RWPE1 (cell line): ENCODE results near the gene ACTR5.

Experiments used
- CTCF ChIA-PET: fragments of 350-600 bp; sonication (Branson Sonifier 250); formaldehyde crosslinking; extraction: SDS; loops from one replicate; lab custom pipeline; 2021; lab: Yijun Ruan, JAX
- POLR2A ChIA-PET: fragments of 400-600 bp; formaldehyde crosslinking; extraction: SDS; loops from one replicate; lab custom pipeline; 2020; ENCODE audit warnings: antibody characterized with exemption; ENCODE audit not compliant: low non-redundant PET; lab: Yijun Ruan, JAX
- DNase-seq: peaks from one replicate; pipeline ENCODE4 v3.0.0; 2012; ENCODE audit warnings: low spot score
- H3K27ac ChIP-seq: fragments of 450-650 bp; 2 replicates; pipeline ENCODE4 v1.5.1; 2017
- TF ChIP-seq, protein P1 (sequence below): fragments of 450-650 bp; conservative IDR thresholded peaks from 2 replicates; pipeline ENCODE4 v1.5.1; 2017; ENCODE audit warnings: low read depth, mild to moderate bottlenecking

Gene ACTR5

DNA sequence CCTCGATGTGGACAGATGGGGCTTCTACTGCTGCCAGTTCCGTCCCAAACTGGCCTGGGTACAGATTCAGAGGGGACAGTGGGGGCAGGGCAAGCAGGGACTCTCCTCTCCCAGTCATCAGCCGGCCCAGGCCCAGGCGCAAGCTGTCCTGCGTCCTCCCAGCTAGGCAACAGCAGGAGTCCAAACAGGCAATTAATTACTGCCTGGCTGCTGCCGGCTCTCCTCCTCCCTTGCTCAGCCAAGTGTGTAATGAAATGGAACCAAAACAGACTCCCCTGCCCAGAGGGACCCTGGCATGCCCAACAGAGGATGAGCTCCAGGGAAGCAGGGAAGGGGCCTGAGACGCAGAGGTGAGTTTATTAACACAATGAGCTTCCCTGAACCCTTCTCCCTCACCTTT, 41.8 kb upstream of the ACTR5 start:
- CTCF ChIA-PET, result no interaction called here
- no peak for DNase-seq
- POLR2A ChIA-PET, result no interaction called here
- TF ChIP-seq, protein P1, sequence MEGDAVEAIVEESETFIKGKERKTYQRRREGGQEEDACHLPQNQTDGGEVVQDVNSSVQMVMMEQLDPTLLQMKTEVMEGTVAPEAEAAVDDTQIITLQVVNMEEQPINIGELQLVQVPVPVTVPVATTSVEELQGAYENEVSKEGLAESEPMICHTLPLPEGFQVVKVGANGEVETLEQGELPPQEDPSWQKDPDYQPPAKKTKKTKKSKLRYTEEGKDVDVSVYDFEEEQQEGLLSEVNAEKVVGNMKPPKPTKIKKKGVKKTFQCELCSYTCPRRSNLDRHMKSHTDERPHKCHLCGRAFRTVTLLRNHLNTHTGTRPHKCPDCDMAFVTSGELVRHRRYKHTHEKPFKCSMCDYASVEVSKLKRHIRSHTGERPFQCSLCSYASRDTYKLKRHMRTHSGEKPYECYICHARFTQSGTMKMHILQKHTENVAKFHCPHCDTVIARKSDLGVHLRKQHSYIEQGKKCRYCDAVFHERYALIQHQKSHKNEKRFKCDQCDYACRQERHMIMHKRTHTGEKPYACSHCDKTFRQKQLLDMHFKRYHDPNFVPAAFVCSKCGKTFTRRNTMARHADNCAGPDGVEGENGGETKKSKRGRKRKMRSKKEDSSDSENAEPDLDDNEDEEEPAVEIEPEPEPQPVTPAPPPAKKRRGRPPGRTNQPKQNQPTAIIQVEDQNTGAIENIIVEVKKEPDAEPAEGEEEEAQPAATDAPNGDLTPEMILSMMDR, result no peak
- no peak overlapping the region for H3K27ac ChIP-seq

DNA sequence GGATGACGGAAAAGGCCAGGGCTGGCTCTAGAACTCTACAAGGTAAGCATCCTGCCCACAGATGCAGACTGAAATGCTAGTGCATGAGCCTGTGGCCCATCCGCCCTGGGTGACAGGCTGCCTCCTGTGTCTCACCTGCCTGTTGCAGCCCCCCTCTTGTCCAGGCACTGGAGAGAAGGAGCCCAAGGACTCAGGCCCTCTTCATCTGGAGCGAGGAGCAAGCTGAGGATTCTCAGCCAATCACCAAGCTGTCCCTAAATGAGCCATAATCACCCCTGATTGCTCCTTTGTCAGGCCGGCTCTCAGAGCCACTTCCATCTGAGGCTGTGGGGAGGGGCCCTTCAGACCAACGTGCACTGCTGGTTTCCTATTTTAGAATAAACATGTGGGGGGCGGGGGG, 34.0 kb upstream of the ACTR5 start:
- ChIA-PET CTCF (interaction anchor here (1.3 kb wide), 1 partner anchor 17 kb away, joined by 8 read pairs; no protein-coding TSS in a partner anchor), POLR2A (no interaction called here)
- H3K27ac ChIP-seq, result no peak overlapping the region
- TF ChIP-seq, protein P1, result no peak
- DNase-seq, result no peak

DNA sequence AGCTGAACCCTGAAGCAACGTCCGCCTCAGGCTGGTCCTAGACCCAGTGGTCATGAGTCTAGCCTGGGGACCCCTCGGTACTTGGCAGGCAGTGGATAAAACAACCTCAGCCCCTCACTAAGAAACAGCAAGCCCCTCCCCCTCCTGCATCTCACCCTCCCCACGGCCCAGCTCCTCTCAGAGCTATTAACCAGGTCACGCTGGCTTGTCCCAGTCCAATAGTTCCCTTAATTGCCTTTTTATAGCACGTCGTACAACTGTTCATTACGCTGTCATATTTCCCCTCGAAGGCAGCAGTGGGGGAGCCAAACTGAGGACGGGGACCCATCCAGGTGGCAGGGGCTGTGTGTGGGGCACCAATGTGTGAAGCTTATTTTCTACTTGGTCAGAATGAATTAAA, 32.6 kb upstream of the ACTR5 start:
- no peak for DNase-seq
- TF ChIP-seq, protein P1, result no peak
- CTCF ChIA-PET, result interaction anchor here (0.6 to 3.2 kb wide), 6 partner anchors 9 to 677 kb away, joined by 3 to 19 read pairs (median 4); partner anchors contain the start of gene SLC32A1
- no peak overlapping the region for H3K27ac ChIP-seq
- POLR2A ChIA-PET, result no interaction called here

DNA sequence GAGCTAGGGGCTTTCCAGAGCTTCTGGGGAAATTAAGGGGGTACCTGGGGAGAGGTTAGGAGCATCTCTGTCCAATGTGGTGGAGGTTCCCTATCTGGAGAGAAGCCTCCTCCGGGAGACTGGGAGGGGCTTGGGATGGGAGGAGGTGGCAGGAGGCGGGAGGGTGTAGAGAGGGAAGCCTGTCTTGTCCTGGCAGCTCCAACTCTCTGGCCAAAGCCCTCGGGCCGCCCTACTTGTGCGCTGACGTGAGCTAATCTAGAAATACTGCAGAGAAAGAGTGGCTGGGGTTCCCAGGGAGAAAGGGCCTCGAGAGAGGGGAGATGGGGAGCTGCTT, 25.6 kb upstream of the ACTR5 start:
- TF ChIP-seq, protein P1, result no peak
- DNase-seq, result no peak
- CTCF ChIA-PET, result interaction anchor here (0.6 to 2.0 kb wide), 5 partner anchors 8 to 67 kb away, joined by 3 to 6 read pairs (median 3); no protein-coding TSS in a partner anchor
- POLR2A ChIA-PET, result no interaction called here
- H3K27ac ChIP-seq, result no peak overlapping the region

DNA sequence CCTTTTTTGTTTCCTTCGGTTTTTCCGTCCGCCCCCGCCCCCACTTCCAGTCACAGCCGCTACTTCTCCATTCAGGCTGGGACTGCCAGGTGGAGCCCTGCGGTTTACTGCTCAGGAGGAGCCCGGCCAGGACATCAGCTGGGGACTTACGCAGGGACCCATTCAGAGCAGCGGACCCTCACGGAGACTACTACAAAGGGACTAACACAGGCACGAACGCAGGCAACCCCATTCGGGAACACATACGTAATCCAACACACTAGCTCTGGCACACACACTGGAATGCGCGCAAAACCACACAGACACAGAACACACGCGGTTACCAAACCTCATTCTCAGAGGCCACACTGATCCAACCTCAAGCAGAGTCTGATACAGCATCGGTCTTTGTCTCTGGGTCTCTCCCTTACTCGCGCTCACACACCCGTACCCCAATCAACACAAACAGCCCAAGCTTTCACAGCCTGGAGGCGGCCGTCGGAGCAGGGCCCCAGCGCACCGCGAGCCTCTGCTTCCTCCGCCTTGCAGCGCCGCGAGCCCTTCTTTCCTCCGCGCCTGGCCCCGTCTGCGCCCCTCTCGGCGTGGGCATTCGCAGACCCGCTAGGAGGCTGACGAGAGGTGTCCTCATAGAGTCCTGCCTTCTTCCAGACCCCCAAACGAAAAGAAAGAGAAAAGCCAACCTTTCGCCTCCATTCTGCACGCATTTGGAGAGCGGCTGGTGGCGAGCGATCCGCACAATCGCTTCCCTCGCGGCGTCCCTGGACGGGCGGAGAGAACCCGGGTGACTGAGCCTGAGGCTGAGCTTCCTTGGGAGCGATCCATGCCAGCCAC, 25.0 kb upstream of the ACTR5 start:
- H3K27ac ChIP-seq, result no peak overlapping the region
- POLR2A ChIA-PET, result no interaction called here
- TF ChIP-seq, protein P1, result no peak
- no peak for DNase-seq
- CTCF ChIA-PET, result interaction anchor here (0.6 to 2.0 kb wide), 7 partner anchors 7 to 313 kb away, joined by 3 to 7 read pairs (median 4); no protein-coding TSS in a partner anchor

DNA sequence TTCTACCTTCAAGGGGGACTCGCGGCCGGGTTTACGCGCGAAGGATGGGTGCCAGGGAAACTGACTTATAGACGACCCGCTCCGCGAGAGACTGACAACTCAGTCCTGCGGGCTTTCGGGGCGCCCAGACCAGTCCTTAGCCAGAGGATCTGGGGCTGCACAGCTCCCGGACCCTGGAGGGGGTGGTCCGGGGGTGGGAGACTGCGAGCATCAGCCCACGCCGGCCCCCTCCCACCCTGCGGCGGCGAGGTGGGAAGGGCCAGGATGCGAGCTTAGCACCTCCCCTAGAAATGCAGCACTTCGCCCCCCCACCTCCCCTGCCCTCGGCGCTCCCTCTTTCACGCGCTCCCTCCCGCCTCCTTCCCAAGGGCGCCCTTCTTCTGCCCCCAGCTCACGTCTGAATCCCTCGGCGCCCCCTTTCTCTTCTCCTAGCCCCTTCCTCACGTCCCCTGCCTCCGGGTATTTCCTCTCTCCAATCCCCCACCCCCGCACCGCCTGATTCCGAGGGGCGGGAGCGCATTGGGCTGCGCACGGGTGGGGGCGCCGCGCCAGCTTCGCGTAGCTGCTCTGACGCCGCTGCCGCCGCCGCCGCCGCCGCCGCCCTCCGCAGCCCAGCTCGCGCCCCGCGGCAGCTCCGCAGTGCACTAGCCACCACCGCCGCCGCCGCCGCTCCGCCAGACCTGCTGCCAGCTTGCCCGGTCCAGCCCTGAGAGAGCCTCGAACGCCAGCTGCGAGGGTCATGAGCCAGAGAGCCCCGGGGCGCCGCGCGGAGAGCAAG, 24.2 kb upstream of the ACTR5 start, which contains the start of gene SLC32A1:
Gene SLC32A1 (plus strand): TSS at position 639 of the 778 bp plus-strand sequence. CDS start 239 bp downstream, outside the sequence.
- TF ChIP-seq, protein P1, result no peak
- no peak within 1 kb of the TSS for H3K27ac ChIP-seq
- DNase-seq, result no peak
- POLR2A ChIA-PET, result no interaction called here
- CTCF ChIA-PET, result interaction anchor here (0.5 to 2.0 kb wide), 11 partner anchors 8 to 1306 kb away, joined by 3 to 12 read pairs (median 4); no protein-coding TSS in a partner anchor
